ENCODE results near the gene ZDHHC4. TPM values are rescaled to one million over a fixed set of nuclear protein-coding genes. Genes with fewer than 3 reads are reported as not detected.

The ZDHHC4 gene
- total RNA-seq, 1 donor from 2014 or later, result 41.4 TPM

DNA sequence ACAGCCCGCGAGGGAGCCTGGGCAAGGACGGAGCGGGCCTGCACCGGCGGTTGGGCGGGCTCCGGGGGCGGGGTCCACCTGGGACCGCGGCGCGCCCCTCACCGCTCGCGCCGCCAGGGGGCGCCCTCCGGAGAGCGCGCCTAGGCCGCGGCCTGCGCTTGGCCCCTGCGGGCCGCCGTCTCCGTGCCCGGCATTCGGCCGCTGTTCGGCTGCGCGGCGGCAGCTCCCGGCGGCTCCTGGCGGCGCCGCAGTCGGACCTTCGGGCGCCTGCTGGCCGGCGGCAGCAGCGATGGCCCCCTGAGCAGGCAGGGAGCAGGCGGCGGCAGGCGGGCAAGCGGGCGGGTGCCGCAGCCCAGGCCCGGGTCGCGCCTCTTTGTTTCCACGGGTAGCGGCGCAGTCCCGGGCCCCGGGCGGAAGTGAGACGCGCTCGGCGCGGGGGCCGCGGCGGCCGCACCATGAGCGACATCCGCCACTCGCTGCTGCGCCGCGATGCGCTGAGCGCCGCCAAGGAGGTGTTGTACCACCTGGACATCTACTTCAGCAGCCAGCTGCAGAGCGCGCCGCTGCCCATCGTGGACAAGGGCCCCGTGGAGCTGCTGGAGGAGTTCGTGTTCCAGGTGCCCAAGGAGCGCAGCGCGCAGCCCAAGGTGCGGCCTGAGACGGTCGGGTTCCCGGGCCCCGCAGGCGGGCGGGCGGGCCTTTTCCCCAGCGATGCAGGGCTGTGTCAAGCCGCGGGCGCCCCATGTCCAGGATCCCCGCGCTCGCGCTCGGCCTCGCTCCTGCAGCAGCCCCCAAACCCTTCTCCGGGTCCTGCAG lies 12.8 kb downstream of the ZDHHC4 start, which contains the start of gene INTS15:
Gene INTS15, plus strand, starts transcription at position 193 of the 816 bp plus-strand sequence. Its CDS starts 263 bp downstream, at position 456.
- peak; percentile 82 for DNase-seq (ENCODE audit: low spot score)

DNA sequence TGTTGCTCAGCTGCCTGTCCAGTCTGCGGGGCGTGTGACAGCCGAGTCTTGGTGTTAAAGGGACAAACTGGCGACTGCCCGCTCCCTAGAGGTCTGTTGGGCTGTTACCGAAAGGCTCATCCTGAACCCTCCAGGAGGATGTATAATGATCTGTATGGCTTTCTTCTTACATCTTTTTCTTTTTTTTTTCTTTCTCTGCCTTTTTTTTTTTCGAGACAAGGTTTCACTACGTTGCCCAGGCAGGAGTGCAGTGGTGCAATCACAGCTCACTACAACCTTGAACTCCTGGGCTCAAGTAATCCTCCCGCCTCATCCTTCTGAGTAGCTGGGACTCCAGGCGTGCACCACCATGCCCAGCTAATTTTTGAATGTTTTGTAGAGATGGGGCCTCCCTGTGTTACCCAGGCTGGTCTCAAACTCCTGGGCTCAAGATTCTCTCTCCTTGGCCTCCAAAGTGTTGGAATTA lies 13.4 kb downstream of the ZDHHC4 start:
- ATAC-seq, result no peak
- intact Hi-C loops (cut with DNase I), result no loop called here
- no peak for DNase-seq (ENCODE audit: low spot score)

More for the DNA sequence above, 12.8 kb downstream of the ZDHHC4 start, which contains the start of gene INTS15:
- peak; percentile 92 for ATAC-seq
- intact Hi-C loops (cut with DNase I), result no loop called here

DNA sequence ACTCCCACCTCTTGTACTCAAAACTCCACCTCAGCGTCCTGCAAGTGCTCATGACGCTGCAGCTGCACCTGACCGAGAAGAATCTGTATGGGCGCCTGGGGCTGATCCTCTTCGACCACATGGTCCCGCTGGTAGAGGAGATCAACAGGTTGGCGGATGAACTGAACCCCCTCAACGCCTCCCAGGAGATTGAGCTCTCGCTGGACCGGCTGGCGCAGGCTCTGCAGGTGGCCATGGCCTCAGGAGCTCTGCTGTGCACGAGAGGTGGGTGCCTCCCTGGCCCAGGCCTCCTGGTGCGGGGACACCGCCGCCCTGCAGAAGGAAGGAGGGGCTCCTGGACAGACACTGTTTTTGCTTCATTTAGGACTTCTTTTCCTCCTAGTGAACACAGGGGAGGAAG lies 22.8 kb downstream of the ZDHHC4 start:
- DNase-seq (ENCODE audit: low spot score) (no peak), ATAC-seq (no peak)
- intact Hi-C loops (cut with DNase I), result no loop called here

DNA sequence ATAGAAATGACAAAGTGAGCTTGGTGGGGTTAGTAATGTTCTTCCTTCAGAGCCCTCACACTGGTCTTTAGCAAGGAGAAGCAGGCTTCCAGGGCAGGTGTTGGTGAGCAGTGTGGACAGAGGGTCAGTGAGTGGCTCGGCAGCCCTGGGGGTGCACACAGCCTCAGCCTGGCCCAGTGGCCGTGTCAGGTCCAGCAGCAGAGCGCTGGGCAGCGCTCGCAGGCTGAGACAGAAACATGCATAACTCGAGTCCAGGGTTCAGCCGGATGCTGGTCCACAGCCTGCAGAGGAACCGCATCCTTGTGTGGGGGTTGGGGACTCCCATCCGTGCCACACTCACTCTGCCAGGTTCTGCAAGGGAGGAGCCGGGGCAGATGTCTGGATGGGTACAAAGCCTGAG lies 27.2 kb downstream of the ZDHHC4 start:
- DNase-seq (ENCODE audit: low spot score), result no peak
- intact Hi-C loops (cut with DNase I), result no loop called here
- peak; percentile 11 for ATAC-seq

DNA sequence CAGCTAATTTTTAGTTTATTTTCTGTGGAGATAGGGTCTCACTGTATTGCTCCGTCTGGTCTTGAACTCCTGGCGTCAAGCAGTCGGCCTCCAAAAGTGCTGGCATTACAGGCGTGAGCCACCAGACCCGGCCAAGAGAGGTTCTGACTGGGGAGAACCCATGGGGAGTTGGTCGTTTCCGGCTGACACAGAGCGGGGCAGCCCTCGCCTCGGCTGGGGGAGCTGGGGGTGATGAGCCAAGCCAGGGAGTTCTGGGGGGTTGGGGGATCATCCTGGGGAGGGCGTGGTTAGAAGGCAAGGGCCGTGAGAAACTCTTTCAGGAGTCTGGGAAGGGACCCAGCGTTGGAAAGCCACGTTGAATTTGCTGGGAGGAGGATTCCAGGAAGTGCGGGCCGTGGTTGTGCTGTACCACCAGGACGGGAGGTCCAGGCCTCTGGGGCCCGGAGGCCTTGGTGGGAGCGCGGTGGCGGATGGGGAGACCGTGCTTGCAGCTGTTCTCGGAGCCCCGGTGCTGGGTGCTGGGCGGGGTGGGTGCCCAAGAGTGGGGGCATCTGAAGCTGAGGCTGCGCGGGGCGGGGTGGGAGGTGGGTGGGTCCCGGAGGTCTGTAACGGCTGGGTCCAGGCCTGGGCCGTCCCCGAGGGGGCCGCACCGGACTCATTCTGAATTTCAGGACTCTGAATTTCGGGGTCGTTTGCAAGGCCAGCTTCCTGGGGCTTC lies 29.8 kb downstream of the ZDHHC4 start:
- ATAC-seq, result no peak
- intact Hi-C loops (cut with DNase I), result no loop called here
- DNase-seq (ENCODE audit: low spot score), result no peak

DNA sequence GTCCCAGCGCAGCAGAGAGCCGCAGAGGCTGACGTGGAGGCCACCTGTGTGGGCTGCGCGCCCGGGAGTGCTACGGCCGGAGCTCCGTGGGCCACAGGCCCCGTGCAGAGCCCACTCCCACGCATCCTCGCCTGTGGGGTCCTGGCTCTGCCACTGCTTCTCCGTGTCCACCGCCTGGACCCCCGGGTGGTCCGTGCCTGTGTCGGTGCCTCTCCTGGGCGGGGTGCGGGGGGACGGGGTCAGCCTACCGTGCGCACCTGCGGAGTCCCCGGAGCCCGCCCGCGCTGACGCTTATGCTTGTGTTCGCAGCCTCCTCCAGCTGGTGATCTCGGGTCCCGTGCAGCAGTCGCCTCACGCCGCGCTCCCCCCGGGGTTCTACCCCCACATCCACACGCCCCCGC lies 30.4 kb downstream of the ZDHHC4 start:
- DNase-seq (ENCODE audit: low spot score) (no peak), ATAC-seq (no peak)
- intact Hi-C loops (cut with DNase I), result no loop called here

DNA sequence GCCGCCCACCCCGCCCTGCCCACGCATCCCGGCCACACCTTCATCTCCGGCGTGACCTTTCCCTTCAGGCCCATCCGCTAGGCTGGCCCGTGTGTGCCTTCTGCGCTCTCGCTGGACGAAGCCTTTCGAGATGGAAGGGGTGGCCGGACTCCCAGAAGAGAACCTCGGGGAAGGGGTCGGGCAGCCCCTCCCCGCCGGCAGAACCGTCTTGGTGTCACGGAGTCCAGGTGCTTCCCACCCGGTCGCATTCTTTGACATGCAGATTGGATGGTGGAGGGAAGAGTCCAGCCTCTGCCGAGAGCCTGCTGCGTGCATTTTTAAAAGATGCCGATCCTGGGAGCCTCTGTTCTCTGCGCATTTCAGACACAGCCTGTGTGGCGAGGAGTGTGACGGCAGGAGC lies 30.8 kb downstream of the ZDHHC4 start:
- DNase-seq (ENCODE audit: low spot score) (no peak), ATAC-seq (no peak)
- intact Hi-C loops (cut with DNase I), result no loop called here

DNA sequence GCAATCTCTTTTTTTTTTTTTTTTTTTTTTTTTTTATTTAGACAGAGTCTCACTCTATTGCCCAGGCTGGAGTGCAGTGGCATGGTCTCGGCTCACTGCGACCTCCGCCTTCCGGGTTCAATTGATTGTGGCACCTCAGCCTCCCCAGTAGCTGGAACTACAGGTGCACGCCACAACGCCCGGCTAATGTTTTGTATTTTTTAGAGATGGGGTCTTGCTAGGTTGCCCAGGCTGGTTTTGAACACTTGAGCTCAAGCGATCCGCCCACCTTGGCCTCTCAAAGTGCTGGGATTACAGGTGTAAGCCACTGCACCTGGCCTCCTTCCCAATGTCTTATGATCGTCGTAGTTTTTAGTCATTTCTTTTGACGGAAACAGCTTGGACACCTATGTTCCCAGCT lies 31.5 kb downstream of the ZDHHC4 start:
- intact Hi-C loops (cut with DNase I), result no loop called here
- no peak for DNase-seq (ENCODE audit: low spot score)
- no peak for ATAC-seq

DNA sequence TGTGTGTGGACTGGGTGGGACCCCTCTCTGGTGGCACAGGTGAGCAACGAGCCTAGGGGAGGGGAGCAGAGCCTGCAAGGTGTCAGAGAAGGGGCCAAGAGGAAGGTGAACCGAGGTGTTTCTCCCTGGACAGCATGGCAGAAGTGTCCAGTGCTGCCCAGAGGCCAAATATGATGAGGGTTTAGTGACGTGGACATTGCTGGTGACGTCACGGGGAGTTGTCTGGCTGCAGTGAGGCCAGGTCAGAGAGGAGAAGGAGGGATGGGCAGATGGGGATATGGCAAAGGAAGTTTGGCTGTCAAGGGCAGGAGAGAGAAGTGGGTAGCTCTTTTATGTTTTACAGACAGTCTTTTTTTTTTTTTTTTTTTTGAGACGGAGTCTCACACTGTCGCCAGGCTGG lies 35.6 kb downstream of the ZDHHC4 start:
- ATAC-seq, result no peak
- intact Hi-C loops (cut with DNase I), result no loop called here
- no peak for DNase-seq (ENCODE audit: low spot score)

DNA sequence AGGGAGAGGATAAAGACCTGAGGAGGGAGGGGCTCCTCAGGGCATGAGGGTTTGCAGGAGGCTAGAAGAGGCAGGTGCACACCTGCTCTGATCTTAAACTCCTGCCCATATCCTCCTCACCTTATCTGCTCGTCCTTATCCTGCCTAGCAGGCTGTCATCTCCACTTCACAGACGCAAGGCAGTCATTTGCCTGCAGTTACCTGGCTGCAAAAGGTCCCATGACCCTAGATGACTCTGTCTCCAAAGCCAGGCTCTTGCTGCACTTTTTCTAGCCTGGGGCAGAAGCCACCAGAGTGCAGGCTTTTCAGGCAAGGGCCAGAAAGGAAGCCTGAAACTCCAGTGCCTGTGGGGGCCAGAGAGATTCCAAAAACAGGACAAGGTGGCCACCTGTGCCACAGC lies 36.5 kb downstream of the ZDHHC4 start:
- no peak for ATAC-seq
- intact Hi-C loops (cut with DNase I), result no loop called here
- DNase-seq (ENCODE audit: low spot score), result no peak

DNA sequence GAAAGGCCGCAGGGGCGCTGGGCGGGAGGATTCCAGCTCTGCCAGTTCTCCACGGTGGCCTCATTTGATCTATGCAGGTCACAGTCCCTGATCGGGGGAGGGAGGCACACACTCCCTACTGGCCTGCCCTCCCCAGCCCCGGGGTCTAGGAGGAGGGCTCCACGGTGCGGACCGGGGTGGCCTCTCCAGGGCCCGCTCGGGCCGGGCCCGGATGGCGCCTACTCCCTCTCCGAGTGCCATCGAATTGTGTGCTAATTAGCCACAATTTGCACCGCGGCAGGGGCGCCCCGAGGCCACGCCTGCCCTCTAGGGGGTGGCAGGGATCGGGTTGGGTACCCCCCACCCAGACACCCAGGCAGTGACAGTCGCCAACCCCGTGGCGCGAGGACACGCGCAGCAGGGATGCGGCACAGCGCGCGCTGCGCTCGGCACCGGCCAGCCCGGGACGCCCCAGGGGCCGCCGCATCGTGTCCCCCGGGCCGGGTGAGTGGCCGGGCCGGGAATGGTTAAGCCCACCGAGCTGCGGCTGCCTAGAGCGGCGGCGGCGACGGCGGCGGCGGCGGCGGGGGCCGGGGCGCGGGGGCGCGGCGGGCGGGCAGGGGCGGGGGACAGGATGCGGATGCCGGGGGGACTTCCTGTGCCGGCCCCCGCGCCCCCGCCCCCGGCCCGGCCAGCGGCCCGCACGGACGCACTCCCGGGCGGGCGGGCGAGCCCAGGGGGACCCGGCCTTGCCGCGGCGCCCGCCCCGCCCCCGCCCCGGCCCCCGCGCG lies 37.9 kb downstream of the ZDHHC4 start, which contains the start of gene ZNF853:
Gene ZNF853, plus strand, starts transcription at position 658 of the 770 bp plus-strand sequence. CDS start 565 bp downstream, outside the sequence.
- DNase-seq (ENCODE audit: low spot score), result no peak
- peak; percentile 27 for ATAC-seq
- intact Hi-C loops (cut with DNase I), result no loop called here

DNA sequence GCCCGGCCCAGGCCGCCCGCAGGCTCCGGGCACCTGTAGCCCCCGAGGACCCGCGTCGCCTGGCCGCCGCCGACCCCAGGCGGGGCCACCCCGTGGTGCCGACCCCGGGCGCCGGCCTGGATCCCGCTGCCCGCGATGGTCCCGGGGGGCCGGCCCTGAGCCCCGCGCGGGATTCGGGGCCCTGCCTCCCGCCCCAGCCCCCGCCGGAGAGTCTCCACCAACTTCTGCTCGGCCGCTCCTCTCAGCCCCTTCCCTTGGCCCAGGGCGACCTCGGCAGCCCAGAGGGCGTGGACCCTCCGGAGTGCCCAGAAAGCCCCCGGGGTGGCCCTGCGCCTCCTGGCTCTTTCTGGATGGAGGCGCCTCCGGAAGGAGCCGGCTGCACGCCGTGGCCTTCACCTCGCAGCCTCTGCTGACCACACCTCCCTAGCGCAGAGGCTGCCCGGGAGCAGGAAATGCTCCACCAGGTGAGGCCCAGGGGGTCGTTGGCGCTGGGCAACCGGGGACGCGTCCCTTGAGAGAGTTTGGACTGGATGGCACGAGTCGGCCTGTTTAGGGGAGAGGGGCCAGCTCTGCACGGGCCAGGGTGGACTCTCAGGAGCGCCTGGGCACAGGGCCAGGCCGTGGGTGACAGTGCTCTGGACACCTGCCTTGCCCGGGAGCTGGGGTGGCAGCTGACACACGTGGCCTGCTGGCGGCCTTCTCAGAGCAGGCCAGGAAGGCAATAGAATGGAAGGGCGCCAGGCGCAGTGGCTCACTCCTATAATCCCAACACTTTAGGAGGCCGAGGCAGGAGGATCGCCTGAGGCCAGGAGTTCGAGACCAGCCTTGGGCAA lies 38.7 kb downstream of the ZDHHC4 start:
- ATAC-seq, result peak; percentile 55

DNA sequence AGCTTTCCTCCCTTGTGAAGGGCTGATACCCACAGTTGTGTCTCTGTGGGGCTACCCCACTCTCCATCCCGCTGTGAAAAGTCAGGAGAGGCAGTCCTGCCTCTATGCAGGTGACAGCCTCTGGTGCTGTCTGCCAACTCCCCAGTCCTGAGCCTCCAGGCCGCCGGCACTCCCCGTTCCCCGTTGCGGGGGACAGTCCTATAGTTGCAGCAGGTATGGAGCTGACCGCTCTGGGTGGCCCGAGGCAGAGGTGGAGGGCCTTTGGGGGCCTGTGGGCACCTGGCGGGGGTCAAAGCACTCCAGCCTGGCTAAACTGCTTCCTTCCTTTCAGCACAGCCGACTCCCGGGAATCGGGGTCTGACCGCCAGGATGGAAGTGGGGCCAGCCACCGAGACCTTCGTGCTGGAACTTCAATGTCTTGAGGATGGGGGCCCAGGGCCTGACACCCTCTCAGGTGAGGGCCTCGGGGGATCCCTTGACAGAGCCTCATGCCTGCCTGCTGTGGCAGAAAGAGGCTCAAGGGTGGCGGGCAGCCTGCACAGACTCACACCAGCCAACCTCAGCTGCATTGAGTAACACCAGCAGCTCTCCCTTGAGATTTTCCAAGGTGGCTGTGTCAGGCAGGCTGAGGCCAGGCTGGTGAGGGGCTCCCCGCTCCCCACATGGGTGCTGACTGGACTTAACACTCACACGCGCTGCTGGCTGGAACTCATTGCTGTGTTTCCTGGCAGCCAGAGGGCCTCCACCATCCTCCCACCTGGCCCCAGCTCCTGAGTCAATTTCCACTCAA lies 39.8 kb downstream of the ZDHHC4 start:
- intact Hi-C loops (cut with DNase I), result no loop called here
- ATAC-seq (no peak), DNase-seq (ENCODE audit: low spot score) (no peak)

More for the DNA sequence above, 38.7 kb downstream of the ZDHHC4 start:
- intact Hi-C loops (cut with DNase I), result no loop called here
- no peak for DNase-seq (ENCODE audit: low spot score)

DNA sequence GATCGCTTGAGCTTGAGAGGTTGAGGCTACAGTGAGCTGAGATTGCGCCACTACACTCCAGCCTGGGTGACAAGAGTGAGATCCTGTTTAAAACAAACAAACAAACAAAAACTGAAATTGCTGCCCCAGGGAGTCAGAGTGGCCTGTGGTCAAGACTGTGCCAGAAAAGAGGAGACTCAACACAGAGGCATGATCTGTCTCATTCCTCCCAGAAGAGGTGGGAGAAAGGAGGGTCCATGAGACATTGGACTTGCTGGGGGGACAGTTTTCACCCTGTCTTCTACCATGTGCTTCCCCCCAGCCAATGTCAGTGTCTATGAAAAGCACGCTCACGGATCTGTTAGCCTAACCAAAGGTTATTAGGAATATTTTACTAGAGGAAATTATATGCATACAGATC lies 41.4 kb downstream of the ZDHHC4 start:
- no peak for DNase-seq (ENCODE audit: low spot score)
- intact Hi-C loops (cut with DNase I), result no loop called here

DNA sequence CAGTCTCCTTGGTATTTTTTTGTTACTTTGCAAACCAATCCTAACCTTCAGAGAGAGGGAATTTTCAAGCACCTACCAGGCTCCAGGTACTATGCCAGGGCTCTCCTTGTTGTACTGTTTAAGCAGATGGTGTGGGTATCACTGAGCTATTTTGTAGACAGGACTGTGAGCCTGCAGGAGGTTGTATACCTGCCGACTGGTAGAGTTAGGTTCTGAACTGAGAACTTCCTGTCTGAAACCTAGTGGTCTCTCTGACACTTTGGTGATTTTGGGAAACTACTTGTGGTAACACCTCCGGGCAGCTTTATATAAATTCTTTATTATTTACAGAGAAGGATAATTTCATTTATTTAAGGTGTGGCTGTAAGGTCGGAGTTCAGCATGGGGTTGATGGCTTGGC lies 42.7 kb downstream of the ZDHHC4 start:
- ATAC-seq (no peak), DNase-seq (ENCODE audit: low spot score) (no peak)
- intact Hi-C loops (cut with DNase I), result no loop called here

More for the DNA sequence above, 41.4 kb downstream of the ZDHHC4 start:
- ATAC-seq, result no peak

DNA sequence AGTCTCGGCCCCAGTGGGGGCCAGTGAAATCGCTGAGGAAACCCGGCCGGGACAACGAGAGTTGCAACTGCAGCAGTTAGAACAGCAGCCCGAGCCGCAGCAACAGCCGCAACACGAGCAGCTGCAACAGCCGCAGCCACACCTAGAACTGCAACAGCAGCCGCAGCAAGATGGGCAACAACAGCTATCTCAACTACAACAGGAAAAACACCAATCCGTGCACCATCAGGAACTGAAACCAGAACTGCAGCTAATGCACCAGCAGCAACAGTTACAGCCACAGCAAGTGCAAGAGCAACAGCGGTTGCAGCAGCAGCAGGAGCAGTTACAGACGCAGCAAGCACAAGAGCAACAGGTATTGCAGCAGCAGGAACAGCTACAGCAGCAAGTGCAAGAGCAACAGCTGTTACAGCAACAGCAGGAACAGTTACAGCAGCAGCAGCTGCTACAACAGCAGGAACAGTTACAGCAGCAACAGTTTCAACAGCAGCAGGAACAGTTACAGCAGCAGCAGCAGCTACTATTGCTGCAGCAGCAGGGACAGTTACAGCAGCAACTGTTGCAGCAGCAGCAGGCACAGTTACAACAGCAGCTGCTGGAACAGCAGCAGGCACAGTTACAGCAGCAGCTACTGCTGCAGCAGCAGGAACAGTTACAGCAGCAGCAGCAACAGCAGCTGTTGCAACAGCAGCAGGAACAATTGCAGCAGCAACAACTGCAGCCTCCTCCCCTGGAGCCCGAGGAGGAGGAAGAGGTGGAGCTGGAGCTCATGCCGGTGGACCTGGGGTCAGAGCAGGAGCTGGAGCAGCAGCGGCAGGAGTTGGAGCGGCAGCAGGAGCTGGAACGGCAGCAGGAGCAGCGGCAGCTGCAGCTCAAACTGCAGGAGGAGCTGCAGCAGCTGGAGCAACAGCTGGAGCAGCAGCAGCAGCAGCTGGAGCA lies 44.2 kb downstream of the ZDHHC4 start:
- intact Hi-C loops (cut with DNase I), result no loop called here
- DNase-seq (ENCODE audit: low spot score) (no peak), ATAC-seq (no peak)
